ENCODE measurements around the gene SLC49A4.

SLC49A4 gene

GRCh38 chr3:122911901-122912300 lies 117.0 kb downstream of the SLC49A4 start:
- TF ChIP-seq, protein P1, sequence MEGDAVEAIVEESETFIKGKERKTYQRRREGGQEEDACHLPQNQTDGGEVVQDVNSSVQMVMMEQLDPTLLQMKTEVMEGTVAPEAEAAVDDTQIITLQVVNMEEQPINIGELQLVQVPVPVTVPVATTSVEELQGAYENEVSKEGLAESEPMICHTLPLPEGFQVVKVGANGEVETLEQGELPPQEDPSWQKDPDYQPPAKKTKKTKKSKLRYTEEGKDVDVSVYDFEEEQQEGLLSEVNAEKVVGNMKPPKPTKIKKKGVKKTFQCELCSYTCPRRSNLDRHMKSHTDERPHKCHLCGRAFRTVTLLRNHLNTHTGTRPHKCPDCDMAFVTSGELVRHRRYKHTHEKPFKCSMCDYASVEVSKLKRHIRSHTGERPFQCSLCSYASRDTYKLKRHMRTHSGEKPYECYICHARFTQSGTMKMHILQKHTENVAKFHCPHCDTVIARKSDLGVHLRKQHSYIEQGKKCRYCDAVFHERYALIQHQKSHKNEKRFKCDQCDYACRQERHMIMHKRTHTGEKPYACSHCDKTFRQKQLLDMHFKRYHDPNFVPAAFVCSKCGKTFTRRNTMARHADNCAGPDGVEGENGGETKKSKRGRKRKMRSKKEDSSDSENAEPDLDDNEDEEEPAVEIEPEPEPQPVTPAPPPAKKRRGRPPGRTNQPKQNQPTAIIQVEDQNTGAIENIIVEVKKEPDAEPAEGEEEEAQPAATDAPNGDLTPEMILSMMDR (IDR thresholded peaks at IDR 0.05; ENCODE audit: low read depth, low read length): no peak
- DNase-seq (ENCODE audit: extremely low read depth, low read depth): no peak

- DNase-seq (ENCODE audit: extremely low read depth, low read depth): no peak
- TF ChIP-seq, protein P1 (IDR thresholded peaks at IDR 0.05; ENCODE audit: low read depth, low read length): no peak
Observed at GRCh38 chr3:122912772-122913538, 118.1 kb downstream of the SLC49A4 start.

GRCh38 chr3:122913539-122914100 lies 118.8 kb downstream of the SLC49A4 start:
- TF ChIP-seq, protein P1 (IDR thresholded peaks at IDR 0.05; ENCODE audit: low read depth, low read length): no peak
- DNase-seq (ENCODE audit: extremely low read depth, low read depth): no peak

- no peak for DNase-seq (ENCODE audit: extremely low read depth, low read depth)
- TF ChIP-seq, protein P1 (IDR thresholded peaks at IDR 0.05; ENCODE audit: low read depth, low read length): no peak
Observed at GRCh38 chr3:122915300-122916055, 120.6 kb downstream of the SLC49A4 start.

DNA sequence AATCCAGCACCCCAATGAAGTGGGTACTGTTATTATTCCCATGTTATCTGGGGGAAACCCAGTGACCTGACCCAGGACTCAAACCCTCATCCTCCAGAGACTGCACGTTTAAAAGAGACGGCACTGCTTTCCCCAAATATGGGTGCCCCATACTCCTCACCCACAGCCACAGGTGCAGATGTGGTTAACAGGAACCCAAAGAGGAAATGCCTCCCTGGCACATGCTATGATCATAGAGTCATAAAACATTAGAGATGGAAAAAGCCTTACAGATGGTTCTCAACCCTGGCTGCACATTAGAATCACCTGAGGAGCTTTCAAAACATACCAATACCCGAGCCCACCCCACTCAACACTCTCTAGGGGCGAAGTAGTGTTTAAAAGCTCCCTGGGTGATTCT lies 121.2 kb downstream of the SLC49A4 start:
- DNase-seq (ENCODE audit: extremely low read depth, low read depth): no peak
- TF ChIP-seq, protein P1 (IDR thresholded peaks at IDR 0.05; ENCODE audit: low read depth, low read length): no peak

GRCh38 chr3:122916580-122916979 lies 121.7 kb downstream of the SLC49A4 start:
- TF ChIP-seq, protein P1 (IDR thresholded peaks at IDR 0.05; ENCODE audit: low read depth, low read length): no peak
- DNase-seq (ENCODE audit: extremely low read depth, low read depth): no peak

DNA sequence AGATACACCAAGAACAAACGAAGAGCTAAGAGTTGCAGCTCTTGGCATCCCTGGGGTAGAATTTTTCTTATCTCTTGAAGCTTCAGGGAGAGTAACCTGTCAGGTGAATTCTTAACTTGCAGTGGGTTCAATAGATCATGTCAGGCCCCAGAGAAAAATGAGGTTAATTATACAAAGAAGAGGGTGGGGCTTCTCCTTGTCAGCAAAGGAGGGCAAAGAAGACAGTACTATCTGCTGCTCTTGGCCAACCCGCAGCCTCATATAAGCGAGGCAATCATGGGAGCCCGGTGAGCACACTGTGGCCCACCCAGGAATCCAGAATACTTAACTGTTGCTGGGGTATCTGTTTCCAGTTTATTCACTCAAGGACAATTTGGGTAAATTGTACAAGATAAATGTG lies 122.5 kb downstream of the SLC49A4 start:
- no peak for DNase-seq (ENCODE audit: extremely low read depth, low read depth)
- TF ChIP-seq, protein P1 (IDR thresholded peaks at IDR 0.05; ENCODE audit: low read depth, low read length): no peak
